Hematopoietic multipotent progenitor cell treated with erythropoietin and hydrocortisone succinate and interleukin-3 and kit ligand, for 8 days (in vitro differentiated cells): ENCODE measurements around the gene NOD1.
"Not testable (repeated sequence)": the region's sequence is repeated elsewhere in the genome, so short reads cannot be mapped to it uniquely, and the experiment has no call there.

Experiments used
- DNase-seq: peaks from one replicate; pipeline ENCODE4 v3.0.0-alpha.2; 2015

Gene NOD1

DNA sequence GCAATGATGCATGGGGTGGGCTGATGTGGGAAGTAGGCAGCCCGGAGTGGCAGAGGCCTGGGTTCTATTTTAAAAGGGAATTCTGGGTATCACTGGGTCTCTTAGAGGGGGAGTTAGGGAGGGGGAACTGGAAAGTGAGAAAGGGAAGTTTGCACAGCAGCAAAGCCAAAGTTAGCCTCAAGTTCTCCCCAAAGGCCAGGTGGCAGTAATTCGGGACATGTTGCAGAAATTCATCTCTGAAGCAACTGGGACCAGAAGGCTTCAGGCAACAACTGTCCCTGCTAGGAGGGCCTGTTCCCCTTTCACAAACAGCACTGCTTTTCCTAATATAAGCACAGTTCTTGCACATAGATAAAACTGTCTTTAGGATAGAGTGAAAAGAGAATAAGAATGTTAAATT, 67.4 kb downstream of the NOD1 start:
- DNase-seq = no peak

- DNase-seq = no peak
These were observed 71.7 kb downstream of the NOD1 start for GRCh38 chr7:30406664-30407425.

DNA sequence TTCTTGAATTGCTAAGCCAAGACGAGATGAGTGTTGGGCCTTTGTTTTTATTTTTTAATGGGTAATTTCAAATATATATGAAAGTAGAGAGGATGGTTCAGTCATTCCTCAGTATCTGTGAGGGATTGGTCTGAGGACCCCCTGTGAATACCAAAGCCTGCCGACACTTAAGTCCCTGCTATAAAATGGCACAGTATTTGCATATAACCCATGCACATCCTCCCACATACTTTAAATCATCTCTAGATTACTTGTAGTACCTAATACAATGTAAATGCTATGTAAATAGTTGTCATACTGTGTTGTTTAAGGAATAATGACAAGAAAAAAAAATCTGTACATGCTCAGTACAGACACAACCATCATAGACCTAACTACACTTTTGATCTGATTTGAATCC, 73.4 kb downstream of the NOD1 start:
- DNase-seq = no peak

- no peak for DNase-seq
These were observed 75.1 kb downstream of the NOD1 start for GRCh38 chr7:30403477-30403876.

DNA sequence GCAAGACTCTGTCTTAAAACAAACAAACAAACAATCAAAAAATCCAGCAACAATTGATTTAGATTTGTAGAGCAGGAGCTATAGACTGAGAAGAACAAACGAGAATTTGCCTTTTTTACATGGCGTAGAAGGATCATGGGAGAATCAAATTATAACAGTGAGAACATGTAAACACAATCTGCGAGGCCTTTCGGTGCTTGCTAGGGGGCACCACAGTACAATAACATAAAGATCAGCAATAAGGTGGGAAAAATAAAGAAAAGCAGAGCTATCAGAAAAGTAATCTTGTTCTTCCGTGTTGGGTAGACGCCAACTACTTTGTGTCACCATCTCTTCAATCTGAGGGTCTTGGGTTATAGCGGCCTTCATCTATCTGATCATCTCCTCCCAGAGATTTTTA, 82.2 kb downstream of the NOD1 start:
- peak; percentile 13 for DNase-seq

DNA sequence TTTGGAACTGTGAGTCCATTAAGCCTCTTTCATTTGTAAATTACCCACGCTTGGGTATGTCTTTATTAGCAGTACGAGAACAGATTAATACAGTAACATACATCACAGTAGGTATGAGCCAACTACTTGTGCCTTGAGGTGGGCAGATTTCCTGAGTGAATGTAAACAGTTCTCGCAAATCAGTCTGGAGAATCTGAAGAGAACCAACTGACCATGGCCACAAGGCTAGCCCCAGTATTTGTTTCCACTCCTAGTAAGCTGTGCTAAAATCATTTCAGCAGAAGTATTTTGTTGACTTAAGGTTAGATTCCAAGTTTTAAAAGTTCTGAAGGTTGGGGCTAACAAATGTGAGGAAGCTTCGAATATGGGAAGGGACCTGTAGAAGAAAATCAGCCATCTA, 82.9 kb downstream of the NOD1 start:
- DNase-seq = no peak

DNA sequence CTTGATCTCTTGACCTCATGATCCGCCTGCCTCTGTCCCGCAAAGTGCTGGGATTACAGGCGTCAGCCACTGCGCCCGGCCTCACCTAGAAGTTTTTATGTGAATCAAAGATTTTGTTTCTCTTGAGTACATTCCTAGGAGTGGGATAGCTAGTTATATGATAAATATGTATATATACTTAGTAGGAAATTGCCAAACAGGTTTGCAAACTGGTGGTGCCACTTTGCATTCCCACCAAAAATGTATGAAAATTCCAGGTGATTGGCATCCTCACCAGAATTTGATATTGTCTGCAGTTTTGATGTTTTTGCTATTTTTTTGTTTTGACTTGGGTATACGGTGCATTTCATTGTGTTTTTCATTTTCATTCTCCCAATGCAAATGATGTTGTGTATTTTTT, 86.8 kb downstream of the NOD1 start:
- no peak for DNase-seq

DNA sequence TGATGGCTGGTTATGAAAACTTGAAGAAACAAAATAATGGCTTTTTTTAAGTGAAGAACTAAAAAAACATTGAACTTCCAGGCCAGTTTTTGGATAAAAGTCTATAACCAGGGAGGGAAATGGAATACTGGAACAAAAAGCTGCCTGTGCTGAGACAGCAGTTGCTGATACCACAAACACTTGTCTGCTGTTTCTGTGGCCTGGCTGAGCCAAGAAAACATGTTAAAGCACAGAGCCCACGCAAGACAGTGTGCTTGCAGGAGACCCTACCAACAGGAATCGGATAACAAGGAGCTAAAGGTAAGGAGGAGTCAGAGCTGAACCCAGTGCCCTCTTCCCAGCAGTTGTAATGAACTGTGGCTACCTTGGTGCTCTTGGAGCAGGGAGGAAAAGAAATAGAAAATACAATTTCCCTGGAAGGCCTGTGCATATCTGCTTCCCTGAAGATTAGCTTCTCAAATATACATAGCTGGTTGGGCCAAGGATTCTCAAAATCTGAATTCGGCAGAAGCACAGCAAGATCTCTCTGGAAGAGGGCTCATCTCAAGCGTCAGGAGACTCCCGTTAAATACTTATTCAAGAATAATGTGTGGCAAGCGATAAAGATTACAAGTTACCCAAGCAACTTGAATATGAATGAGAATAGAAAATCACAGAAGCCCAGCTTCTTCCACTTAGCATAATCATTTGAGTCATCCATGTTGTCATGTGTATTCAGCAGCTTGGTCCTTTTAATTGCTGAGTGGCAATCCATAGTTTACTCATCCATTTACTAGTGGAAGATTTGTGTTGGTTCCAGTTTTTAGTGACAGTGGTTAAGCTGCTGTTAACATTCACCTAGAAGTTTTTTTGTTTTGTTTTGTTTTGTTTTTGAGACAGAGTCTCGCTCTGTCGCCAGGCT, 87.6 kb downstream of the NOD1 start:
- no peak for DNase-seq

GRCh38 chr7:30389791-30390190, 88.8 kb downstream of the NOD1 start:
- DNase-seq = no peak

DNA sequence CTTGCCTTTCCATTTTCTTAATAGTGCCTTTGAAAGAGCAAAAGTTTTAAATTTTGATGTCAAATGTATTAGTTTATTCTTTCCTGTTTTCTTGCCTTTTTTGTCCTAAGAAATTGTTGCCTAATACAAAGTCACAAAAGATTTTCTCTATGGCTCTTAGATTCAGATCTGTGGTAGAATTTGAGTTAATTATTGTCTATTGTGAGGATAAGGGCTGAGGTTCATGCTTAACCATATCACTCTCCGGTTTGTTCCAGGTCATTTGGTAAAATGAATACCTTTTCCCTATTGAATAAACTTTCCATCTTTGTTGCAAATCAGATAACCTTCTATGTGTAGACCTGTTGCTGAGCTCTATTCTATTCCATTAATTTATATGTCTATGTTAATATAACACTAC, 96.0 kb downstream of the NOD1 start:
- no peak for DNase-seq

DNA sequence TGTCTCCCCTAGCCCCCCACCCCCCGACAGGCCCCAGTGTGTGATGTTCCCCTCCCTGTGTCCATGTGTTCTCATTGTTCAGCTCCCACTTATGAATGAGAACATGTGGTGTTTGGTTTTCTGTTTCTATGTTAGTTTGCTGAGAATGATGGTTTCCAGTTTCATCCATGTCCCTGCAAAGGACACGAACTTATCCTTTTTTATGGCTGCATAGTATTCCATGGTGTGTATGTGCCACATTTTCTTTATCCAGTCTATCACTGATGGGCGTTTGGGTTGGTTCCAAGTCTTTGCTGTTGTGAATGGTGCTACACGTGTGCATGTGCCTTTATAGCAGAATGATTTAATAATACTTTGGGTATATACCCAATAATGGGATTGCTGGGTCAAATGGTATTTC, 97.8 kb downstream of the NOD1 start:
- DNase-seq = not testable (repeated sequence)

DNA sequence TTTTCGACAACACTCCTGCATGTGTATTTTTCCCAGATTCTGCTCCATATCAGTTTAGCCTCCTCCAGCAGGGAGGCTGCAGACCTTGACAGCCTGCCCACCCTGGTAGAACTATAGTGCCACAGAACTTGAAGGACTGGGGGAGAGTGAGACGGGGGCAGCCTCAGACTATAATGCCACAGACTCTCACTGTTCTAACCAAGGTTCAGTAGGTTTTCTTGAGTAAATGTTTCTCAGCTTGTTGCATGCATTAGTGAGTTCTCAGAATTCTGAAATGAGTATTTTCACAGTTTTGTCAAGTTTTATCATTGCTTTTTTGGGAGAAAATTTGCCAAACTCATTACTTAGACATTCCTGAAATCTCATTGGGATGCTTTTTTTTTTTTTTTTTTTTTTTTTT, 98.3 kb downstream of the NOD1 start:
- DNase-seq = no peak

- DNase-seq = no peak
These were observed 98.8 kb downstream of the NOD1 start for GRCh38 chr7:30379741-30380140.

DNA sequence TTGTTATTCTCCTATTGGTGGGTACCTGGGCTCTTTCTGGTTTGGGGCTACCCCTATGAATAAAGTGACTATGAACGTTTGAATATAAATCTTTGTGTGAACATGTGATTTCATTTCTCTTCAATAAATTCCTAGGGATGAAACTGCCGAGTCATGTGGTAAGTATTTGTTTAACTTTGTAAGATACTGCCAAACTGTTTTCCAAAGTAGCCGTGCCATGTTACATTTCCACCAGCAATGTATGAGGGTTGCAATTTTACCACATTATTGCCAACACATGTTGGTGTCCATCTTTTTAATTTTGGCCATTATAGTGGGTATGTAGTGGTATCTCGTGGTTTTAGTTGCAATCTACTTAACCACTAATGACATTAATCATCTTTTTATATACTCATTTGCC, 99.5 kb downstream of the NOD1 start:
- no peak for DNase-seq

- DNase-seq = no peak
These were observed 100.3 kb downstream of the NOD1 start for GRCh38 chr7:30378275-30378674.
